Measurements from ENCODE around the gene OR9A4.
"Not testable (repeated sequence)": the region's sequence is repeated elsewhere in the genome, so short reads cannot be mapped to it uniquely, and the experiment has no call there.

Gene OR9A4

DNA sequence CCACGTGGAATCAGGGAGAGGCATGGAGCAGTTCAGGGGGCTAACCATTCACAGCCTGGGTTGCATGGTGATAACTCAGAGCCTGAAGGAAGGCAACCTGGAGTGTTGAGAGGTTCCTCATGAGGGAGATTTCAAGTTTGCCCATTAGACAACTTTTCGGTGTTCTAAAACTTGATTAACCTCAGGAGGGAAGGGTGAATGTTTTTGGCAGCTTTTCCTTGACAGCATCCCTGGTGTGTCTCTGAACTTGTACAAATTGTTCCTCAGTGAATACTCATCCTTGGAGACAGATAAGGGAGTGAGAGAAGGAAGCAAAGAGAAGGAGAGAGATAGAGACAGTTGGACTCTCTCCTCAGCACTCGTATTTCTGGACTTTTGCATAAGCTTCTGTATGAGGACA is at the start of gene OR9A4:
Gene OR9A4, plus strand, starts transcription at position 301 of the 400 bp plus-strand sequence. CDS start 2,477 bp downstream, outside the sequence.
- no peak for DNase-seq (ENCODE audit: low read depth, low spot score)

DNA sequence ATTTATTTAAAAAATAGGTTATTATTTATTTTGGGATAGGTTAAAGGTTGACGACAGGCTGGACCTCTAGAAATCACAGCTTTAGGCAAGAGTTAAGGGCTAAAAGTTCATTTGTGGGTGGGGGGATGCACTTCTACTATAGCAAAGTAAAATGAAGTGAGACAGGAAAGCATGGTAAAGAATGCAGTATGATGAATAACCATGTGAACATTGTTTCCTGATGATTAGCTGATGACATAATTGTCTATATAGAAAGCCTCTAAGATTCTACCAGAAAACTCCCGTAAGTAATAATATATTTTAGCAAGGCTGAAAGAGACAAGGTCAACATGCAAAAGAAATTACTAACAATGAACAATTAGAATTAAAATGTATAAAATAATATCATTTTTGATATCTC is 49.2 kb upstream of the OR9A4 start:
- no peak for DNase-seq (ENCODE audit: low read depth, low spot score)

DNA sequence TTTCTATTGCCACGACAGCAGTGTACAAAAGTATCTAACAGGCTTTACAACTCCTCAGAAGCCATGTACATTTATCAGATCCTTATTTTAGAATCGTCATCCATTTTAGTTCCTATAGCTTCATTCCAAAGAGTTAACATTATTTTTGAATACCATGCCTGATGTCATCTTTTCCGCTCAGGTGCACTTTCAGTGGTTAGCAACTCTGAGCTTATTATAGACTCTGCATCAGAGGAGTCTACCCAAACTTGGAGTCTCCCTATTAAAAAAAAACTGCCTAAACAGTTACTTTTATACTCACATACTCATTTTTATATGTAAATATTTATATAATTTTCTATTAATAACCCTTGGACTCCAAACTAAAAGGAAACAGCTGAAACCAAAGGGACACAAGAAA is 43.3 kb upstream of the OR9A4 start:
- no peak for DNase-seq (ENCODE audit: low read depth, low spot score)

DNA sequence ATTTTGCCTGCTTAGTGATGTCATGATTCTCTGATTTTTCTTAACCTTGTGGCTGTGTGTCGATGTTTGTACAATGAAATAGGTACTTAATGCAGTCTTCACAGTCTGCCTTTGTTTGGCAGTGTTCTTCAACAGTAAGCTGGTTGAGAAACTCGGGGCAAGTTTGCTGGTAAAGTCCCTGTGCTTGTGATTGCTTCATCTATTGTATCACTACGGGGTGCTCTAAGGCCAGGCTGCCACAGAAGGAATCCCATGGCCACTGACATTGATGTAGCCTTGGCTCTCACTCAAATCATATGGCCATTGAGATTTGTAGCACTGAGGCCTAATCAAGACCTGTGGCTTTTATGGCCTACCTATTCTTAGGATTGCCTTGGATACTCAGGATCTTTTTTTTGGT is 41.4 kb upstream of the OR9A4 start:
- no peak for DNase-seq (ENCODE audit: low read depth, low spot score)

- DNase-seq (ENCODE audit: low read depth, low spot score) = no peak
Measured at GRCh38 chr7:141875453-141875852, 40.7 kb upstream of the OR9A4 start.

GRCh38 chr7:141876371-141876770 is 39.8 kb upstream of the OR9A4 start:
- no peak for DNase-seq (ENCODE audit: low read depth, low spot score)

DNA sequence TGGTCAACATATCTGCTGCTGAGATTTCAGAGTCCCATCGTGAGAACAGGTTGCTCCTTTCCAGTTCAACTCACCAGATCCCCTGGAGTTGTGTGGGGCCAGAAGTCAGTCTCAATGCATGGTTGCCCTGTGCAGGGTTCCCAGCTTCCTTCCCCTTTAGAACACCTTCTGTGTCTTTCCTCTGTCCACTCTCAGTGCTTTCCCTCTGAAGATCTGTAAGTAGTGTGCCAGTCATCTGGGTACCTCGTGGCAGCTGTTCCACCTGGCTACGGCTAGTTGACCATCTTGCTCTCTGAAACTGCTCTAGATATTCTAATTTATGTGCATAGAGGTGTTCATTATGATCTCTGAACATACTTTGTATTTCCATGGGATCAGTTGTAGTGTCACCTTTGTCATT is 38.8 kb upstream of the OR9A4 start:
- no peak for DNase-seq (ENCODE audit: low read depth, low spot score)

DNA sequence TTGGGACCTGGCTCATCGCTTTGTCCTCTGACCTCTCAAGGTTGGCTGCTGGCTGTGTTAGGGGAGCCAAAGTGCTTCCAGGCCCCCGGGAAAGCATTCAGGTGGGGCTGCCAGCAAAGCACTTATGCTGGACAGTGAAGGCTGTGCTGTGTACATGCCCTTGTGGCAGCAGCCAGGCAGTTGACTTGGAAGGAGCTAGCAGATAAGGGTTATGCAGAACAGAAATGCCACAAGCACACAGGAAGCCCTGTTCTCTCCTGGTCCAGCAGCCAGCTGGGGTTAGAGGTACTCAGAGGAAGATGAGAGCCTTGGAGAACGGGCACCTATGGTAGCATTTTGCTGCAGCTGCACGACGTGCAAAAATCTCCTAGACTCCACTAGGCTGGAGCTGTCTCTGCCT is 35.2 kb upstream of the OR9A4 start:
- DNase-seq (ENCODE audit: low read depth, low spot score) = no peak

- DNase-seq (ENCODE audit: low read depth, low spot score) = no peak
Measured at GRCh38 chr7:141884539-141885225, 31.5 kb upstream of the OR9A4 start.

GRCh38 chr7:141889321-141889720 is 26.9 kb upstream of the OR9A4 start:
- no peak for DNase-seq (ENCODE audit: low read depth, low spot score)

- DNase-seq (ENCODE audit: low read depth, low spot score) = no peak
Measured at GRCh38 chr7:141891336-141891735, 24.9 kb upstream of the OR9A4 start.

DNA sequence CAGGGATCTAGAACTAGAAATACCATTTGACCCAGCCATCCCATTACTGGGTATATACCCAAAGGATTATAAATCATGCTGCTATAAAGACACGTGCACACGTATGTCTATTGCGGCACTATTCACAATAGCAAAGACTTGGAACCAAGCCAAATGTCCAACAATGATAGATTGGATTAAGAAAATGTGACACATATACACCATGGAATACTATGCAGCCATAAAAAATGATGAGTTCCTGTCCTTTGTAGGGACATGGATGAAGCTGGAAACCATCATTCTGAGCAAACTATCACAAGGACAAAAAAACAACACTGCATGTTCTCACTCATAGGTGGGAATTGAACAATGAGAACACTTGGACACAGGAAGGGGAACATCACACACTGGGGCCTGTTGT is 16.8 kb upstream of the OR9A4 start:
- DNase-seq (ENCODE audit: low read depth, low spot score) = not testable (repeated sequence)

GRCh38 chr7:141906285-141906684 is 9.9 kb upstream of the OR9A4 start:
- DNase-seq (ENCODE audit: low read depth, low spot score) = no peak

DNA sequence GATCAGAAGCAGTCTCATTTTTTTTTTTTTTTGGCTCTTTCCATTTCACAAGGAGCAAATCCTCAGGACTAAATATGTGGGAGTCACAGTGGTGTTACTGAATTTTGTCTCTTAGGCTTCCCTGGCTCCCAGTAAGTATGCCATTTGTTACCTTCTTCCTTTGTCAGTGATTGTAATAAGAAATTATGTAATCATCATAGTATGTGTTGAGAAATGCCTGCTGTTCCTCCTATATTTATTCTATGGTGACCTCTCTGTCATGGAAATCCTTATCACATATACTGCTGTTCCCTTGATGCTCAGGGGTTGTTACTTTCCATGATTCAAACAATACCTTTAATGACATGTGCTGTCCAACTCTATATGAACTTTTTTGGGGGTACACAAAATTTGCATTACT is 4.8 kb upstream of the OR9A4 start:
- no peak for DNase-seq (ENCODE audit: low read depth, low spot score)

DNA sequence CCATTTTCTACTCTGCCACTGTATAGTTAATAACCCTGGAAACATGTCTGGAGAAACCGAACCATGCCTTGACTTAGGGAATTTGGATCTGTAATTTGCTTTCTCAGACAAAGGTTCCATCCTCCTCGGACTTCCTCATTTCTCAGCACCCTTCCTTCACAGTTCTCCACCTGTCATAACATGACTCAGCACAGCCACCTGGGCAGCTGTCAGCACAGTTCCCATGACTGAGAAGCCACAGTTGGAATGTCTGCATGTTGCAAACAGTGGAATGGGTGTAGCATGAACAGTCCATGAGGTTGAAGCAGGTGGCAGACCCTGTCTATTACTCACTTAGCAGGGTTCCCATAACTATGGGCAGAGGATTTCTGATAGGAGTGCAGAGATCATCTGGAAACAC is 634 bp upstream of the OR9A4 start:
- no peak for DNase-seq (ENCODE audit: low read depth, low spot score)

- DNase-seq (ENCODE audit: low read depth, low spot score) = no peak
Measured at GRCh38 chr7:141920281-141920680, 4.1 kb downstream of the OR9A4 start.

GRCh38 chr7:141928146-141928844 is 12.1 kb downstream of the OR9A4 start:
- no peak for DNase-seq (ENCODE audit: low read depth, low spot score)

- no peak for DNase-seq (ENCODE audit: low read depth, low spot score)
Measured at GRCh38 chr7:141928845-141929195, 12.6 kb downstream of the OR9A4 start.

DNA sequence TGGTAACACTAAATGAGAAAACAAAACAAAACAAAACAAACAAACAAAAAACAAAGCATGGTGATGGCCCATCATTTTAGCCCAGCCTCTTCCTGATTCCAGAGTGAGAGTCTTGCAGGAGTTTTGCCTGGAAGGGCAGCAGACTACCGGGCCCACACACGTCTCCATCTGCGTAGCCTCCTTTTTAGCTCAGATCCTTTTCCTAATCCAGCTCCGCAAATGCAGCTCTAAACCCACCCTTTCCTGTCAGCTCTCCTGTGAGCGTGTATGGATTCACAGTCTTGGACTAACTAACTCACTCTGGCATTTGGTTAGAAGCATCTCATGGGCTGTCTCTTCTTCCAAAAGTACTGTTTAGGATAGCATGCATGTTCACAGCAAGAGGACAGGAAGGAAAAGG is 14.0 kb downstream of the OR9A4 start:
- no peak for DNase-seq (ENCODE audit: low read depth, low spot score)

GRCh38 chr7:141941075-141941474 is 24.9 kb downstream of the OR9A4 start:
- no peak for DNase-seq (ENCODE audit: low read depth, low spot score)

- no peak for DNase-seq (ENCODE audit: low read depth, low spot score)
Measured at GRCh38 chr7:141943846-141944245, 27.6 kb downstream of the OR9A4 start.

GRCh38 chr7:141944811-141945210 is 28.6 kb downstream of the OR9A4 start:
- DNase-seq (ENCODE audit: low read depth, low spot score) = no peak

DNA sequence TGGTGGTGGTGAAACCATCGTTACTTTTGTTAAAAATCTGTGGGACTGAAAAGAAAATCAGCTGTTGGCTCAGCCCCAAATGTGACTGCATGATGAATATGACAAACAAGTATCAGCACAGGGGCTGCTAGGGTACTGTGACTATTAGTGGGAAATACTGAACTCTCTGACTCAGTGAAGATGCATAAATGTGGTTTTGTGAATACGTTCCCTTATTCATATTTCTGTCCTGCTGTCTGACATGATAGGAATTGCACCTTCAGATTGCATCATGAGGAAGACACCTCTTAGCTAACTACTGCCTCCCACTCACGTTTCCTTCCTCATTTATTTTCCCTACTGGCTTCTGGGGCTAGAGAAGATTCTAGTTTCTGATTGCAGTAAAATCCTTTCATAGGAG is 29.2 kb downstream of the OR9A4 start:
- no peak for DNase-seq (ENCODE audit: low read depth, low spot score)

DNA sequence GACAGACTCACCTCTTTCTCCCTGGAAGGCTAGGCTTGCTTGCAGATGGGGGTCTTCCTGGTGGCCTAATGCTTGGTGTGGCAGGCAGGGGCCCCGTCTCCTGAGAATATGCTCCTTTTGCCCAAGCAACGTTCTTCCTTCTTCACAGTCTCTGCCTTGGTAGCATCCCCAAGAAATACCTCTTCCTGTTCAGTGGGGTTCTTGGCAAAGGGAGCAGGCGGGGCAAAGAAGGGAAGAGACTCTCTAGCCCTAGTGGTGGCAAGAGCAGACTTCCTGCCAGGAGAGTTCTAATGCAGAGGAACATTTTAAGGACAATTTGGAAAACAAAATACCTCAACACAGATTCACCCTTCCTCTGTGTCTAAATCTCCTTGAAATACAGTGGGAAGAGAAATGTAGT is 30.6 kb downstream of the OR9A4 start, which contains the start of gene CLEC5A:
Gene CLEC5A, minus strand, starts transcription at position 179 of the 400 bp plus-strand sequence. CDS start 682 bp downstream, outside the sequence.
- DNase-seq (ENCODE audit: low read depth, low spot score) = no peak

Data from astrocyte of the hippocampus (primary cell).